Measurements from ENCODE around the gene TNS1. TPM values are rescaled to one million over a fixed set of nuclear protein-coding genes. Genes with fewer than 3 reads are reported as not detected.

Gene TNS1
- total and polyA plus RNA-seq, 2 experiments from 2014 or later = 16.2 to 27.6 TPM

DNA sequence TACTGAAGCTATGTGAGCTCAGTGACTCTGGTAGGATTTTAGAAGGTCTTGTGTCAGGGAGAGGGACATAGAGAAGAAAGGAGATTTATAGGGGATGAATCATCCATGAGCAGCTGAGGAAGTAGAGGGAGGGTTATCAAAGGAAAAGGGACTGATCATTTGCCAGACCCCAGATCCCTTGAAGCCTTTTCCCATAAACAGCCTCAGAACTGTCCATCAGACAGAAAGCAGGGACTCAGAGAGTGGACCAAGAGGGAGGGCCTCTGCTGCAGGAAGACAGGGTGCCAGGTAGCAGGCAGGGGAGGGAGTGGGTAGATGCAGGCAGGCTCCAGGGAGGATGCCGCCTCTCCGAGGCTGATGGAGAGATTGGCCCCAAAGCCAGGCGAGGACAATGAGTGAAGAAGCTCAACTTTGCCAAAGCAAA is 133.9 kb downstream of the TNS1 start:
- Histone ChIP-seq H3K27ac (no peak overlapping the region), H2AFZ (no peak overlapping the region), H4K20me1 (ENCODE audit: insufficient read depth, poor library complexity, severe bottlenecking) (no peaks in the 10 kb centered on the region), H3K4me1 (ENCODE audit: insufficient read depth) (no peaks in the 10 kb centered on the region), H3K79me2 (no peaks in the 10 kb centered on the region), H3K27me3 (no peaks in the 10 kb centered on the region), H3K4me3 (no peak overlapping the region), H3K36me3 (replicated peaks; ENCODE audit: insufficient read depth, low read depth) (no peaks in the 10 kb centered on the region), H3K4me2 (no peak overlapping the region), H3K9me2 (replicated peaks; ENCODE audit: insufficient read depth) (no peaks in the 10 kb centered on the region), H3K9me3 (ENCODE audit: low read depth) (no peaks in the 10 kb centered on the region)
- DNase-seq (ENCODE audit: low spot score) = peak; percentile 46
- TF ChIP-seq EZH2phosphoT487 (IDR thresholded peaks at IDR 0.05; ENCODE audit: low read depth, severe bottlenecking, unreplicated experiment) (no peak), EZH2 (IDR thresholded peaks at IDR 0.05; ENCODE audit: borderline replicate concordance) (no peak)
- TF ChIP-seq, protein P1, sequence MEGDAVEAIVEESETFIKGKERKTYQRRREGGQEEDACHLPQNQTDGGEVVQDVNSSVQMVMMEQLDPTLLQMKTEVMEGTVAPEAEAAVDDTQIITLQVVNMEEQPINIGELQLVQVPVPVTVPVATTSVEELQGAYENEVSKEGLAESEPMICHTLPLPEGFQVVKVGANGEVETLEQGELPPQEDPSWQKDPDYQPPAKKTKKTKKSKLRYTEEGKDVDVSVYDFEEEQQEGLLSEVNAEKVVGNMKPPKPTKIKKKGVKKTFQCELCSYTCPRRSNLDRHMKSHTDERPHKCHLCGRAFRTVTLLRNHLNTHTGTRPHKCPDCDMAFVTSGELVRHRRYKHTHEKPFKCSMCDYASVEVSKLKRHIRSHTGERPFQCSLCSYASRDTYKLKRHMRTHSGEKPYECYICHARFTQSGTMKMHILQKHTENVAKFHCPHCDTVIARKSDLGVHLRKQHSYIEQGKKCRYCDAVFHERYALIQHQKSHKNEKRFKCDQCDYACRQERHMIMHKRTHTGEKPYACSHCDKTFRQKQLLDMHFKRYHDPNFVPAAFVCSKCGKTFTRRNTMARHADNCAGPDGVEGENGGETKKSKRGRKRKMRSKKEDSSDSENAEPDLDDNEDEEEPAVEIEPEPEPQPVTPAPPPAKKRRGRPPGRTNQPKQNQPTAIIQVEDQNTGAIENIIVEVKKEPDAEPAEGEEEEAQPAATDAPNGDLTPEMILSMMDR (IDR thresholded peaks at IDR 0.05; ENCODE audit: poor library complexity) = no peak
- 71% methylated on average over 3 of the region's 3 CpGs for WGBS (ENCODE audit: low lambda C conversion rate, missing lambda C conversion rate)

GRCh38 chr2:217868265-217868892 is 134.4 kb downstream of the TNS1 start:
- Histone ChIP-seq H3K9me2 (replicated peaks; ENCODE audit: insufficient read depth) (no peaks in the 10 kb centered on the region), H3K4me1 (ENCODE audit: insufficient read depth) (no peaks in the 10 kb centered on the region), H3K4me2 (no peak overlapping the region), H3K36me3 (replicated peaks; ENCODE audit: insufficient read depth, low read depth) (no peaks in the 10 kb centered on the region), H3K79me2 (no peaks in the 10 kb centered on the region), H3K27me3 (no peaks in the 10 kb centered on the region), H3K9me3 (ENCODE audit: low read depth) (no peaks in the 10 kb centered on the region), H2AFZ (no peak overlapping the region), H3K4me3 (no peak overlapping the region), H3K27ac (no peak overlapping the region), H4K20me1 (ENCODE audit: insufficient read depth, poor library complexity, severe bottlenecking) (no peaks in the 10 kb centered on the region)
- 69% methylated on average over 5 of the region's 5 CpGs for WGBS (ENCODE audit: low lambda C conversion rate, missing lambda C conversion rate)
- DNase-seq (ENCODE audit: low spot score) = no peak
- TF ChIP-seq, protein P1 (IDR thresholded peaks at IDR 0.05; ENCODE audit: poor library complexity) = no peak
- TF ChIP-seq EZH2phosphoT487 (IDR thresholded peaks at IDR 0.05; ENCODE audit: low read depth, severe bottlenecking, unreplicated experiment) = no peak

GRCh38 chr2:217866457-217866856 is 136.3 kb downstream of the TNS1 start:
- no peak for DNase-seq (ENCODE audit: low spot score)
- no peaks in the 10 kb centered on the region for H3K79me2 ChIP-seq
- H4K20me1 ChIP-seq (ENCODE audit: insufficient read depth, poor library complexity, severe bottlenecking) = no peaks in the 10 kb centered on the region
- TF ChIP-seq, protein P1 (IDR thresholded peaks at IDR 0.05; ENCODE audit: poor library complexity) = no peak
- no peak for TF ChIP-seq EZH2 (IDR thresholded peaks at IDR 0.05; ENCODE audit: borderline replicate concordance)
- no peak overlapping the region for H3K4me3 ChIP-seq
- no peaks in the 10 kb centered on the region for H3K36me3 ChIP-seq (replicated peaks; ENCODE audit: insufficient read depth, low read depth)
- no peak overlapping the region for H2AFZ ChIP-seq
- no peaks in the 10 kb centered on the region for H3K9me3 ChIP-seq (ENCODE audit: low read depth)
- no peak overlapping the region for H3K4me2 ChIP-seq
- H3K27ac ChIP-seq = no peak overlapping the region
- H3K27me3 ChIP-seq = no peaks in the 10 kb centered on the region
- no peaks in the 10 kb centered on the region for H3K4me1 ChIP-seq (ENCODE audit: insufficient read depth)
- WGBS (ENCODE audit: low lambda C conversion rate, missing lambda C conversion rate) = 36% methylated on average over 3 of the region's 3 CpGs
- H3K9me2 ChIP-seq (replicated peaks; ENCODE audit: insufficient read depth) = no peaks in the 10 kb centered on the region

All from hepatocyte (in vitro differentiated cells).